ENCODE results near the gene PIM3.

The PIM3 gene

GRCh38 chr22:49960159-49961004 lies at the start of gene PIM3:
PIM3 (plus strand) TSS chr22:49960772; CDS start chr22:49960948, 176 bp downstream.
- Histone ChIP-seq H3K9ac (peak within 1 kb of the TSS; percentile 78), H4K20me1 (ENCODE audit: insufficient read depth) (no peaks in the 10 kb centered on the region), H3K79me2 (ENCODE audit: insufficient read depth, low read depth) (peaks cover 24% of the 10 kb centered on the region), H3K4me1 (ENCODE audit: low read depth, poor library complexity, severe bottlenecking) (peaks cover 9% of the 10 kb centered on the region), H2AFZ (ENCODE audit: low read depth) (peak within 1 kb of the TSS; percentile 14; the same call in 1 of the 2 replicates), H3K4me2 (peak within 1 kb of the TSS; percentile 53), H3K4me3 (IDR thresholded peaks at IDR 0.05; ENCODE audit: insufficient read depth, low read depth, low read length) (no peak within 1 kb of the TSS), H3K27me3 (ENCODE audit: insufficient read depth, low read depth) (no peaks in the 10 kb centered on the region), H3K27ac (peak within 1 kb of the TSS; percentile 53), H3K36me3 (ENCODE audit: insufficient read depth) (no peaks in the 10 kb centered on the region)
- TF ChIP-seq CTCF (conservative IDR thresholded peaks at IDR 0.05; ENCODE audit: low read depth, low read length) = no peak

GRCh38 chr22:49911881-49912625 lies 48.5 kb upstream of the PIM3 start:
- no peaks in the 10 kb centered on the region for H3K4me1 ChIP-seq (ENCODE audit: low read depth, poor library complexity, severe bottlenecking)
- no peaks in the 10 kb centered on the region for H3K27me3 ChIP-seq (ENCODE audit: insufficient read depth, low read depth)
- TF ChIP-seq CTCF (conservative IDR thresholded peaks at IDR 0.05; ENCODE audit: low read depth, low read length) = no peak
- H2AFZ ChIP-seq (ENCODE audit: low read depth) = no peak overlapping the region
- no peak overlapping the region for H3K4me2 ChIP-seq
- H3K9ac ChIP-seq = no peak overlapping the region
- no peak overlapping the region for H3K27ac ChIP-seq
- H4K20me1 ChIP-seq (ENCODE audit: insufficient read depth) = no peaks in the 10 kb centered on the region
- H3K4me3 ChIP-seq (IDR thresholded peaks at IDR 0.05; ENCODE audit: insufficient read depth, low read depth, low read length) = no peak overlapping the region
- H3K36me3 ChIP-seq (ENCODE audit: insufficient read depth) = no peaks in the 10 kb centered on the region
- no peaks in the 10 kb centered on the region for H3K79me2 ChIP-seq (ENCODE audit: insufficient read depth, low read depth)

- no peak overlapping the region for H3K4me2 ChIP-seq
- H4K20me1 ChIP-seq (ENCODE audit: insufficient read depth) = no peaks in the 10 kb centered on the region
- no peak overlapping the region for H2AFZ ChIP-seq (ENCODE audit: low read depth)
- no peak for TF ChIP-seq CTCF (conservative IDR thresholded peaks at IDR 0.05; ENCODE audit: low read depth, low read length)
- no peak overlapping the region for H3K9ac ChIP-seq
- no peak overlapping the region for H3K4me3 ChIP-seq (IDR thresholded peaks at IDR 0.05; ENCODE audit: insufficient read depth, low read depth, low read length)
- H3K27ac ChIP-seq = no peak overlapping the region
- H3K27me3 ChIP-seq (ENCODE audit: insufficient read depth, low read depth) = no peaks in the 10 kb centered on the region
- H3K4me1 ChIP-seq (ENCODE audit: low read depth, poor library complexity, severe bottlenecking) = no peaks in the 10 kb centered on the region
- no peaks in the 10 kb centered on the region for H3K79me2 ChIP-seq (ENCODE audit: insufficient read depth, low read depth)
- H3K36me3 ChIP-seq (ENCODE audit: insufficient read depth) = no peaks in the 10 kb centered on the region
Measured at GRCh38 chr22:49913026-49913425, 47.5 kb upstream of the PIM3 start.

- H3K4me2 ChIP-seq = no peak overlapping the region
- H2AFZ ChIP-seq (ENCODE audit: low read depth) = no peak overlapping the region
- H4K20me1 ChIP-seq (ENCODE audit: insufficient read depth) = no peaks in the 10 kb centered on the region
- H3K9ac ChIP-seq = no peak overlapping the region
- H3K27me3 ChIP-seq (ENCODE audit: insufficient read depth, low read depth) = no peaks in the 10 kb centered on the region
- no peaks in the 10 kb centered on the region for H3K4me1 ChIP-seq (ENCODE audit: low read depth, poor library complexity, severe bottlenecking)
- H3K36me3 ChIP-seq (ENCODE audit: insufficient read depth) = no peaks in the 10 kb centered on the region
- TF ChIP-seq CTCF (conservative IDR thresholded peaks at IDR 0.05; ENCODE audit: low read depth, low read length) = no peak
- H3K79me2 ChIP-seq (ENCODE audit: insufficient read depth, low read depth) = no peaks in the 10 kb centered on the region
- no peak overlapping the region for H3K4me3 ChIP-seq (IDR thresholded peaks at IDR 0.05; ENCODE audit: insufficient read depth, low read depth, low read length)
- H3K27ac ChIP-seq = no peak overlapping the region
Measured at GRCh38 chr22:49913446-49913845, 47.1 kb upstream of the PIM3 start.
